MV-4-11 (cell line): ENCODE results near the gene MYO7A.

Source experiments
- DNase-seq: peaks from one replicate; lab custom pipeline; 2025; lab: John Stamatoyannopoulos, UW

The MYO7A gene

DNA sequence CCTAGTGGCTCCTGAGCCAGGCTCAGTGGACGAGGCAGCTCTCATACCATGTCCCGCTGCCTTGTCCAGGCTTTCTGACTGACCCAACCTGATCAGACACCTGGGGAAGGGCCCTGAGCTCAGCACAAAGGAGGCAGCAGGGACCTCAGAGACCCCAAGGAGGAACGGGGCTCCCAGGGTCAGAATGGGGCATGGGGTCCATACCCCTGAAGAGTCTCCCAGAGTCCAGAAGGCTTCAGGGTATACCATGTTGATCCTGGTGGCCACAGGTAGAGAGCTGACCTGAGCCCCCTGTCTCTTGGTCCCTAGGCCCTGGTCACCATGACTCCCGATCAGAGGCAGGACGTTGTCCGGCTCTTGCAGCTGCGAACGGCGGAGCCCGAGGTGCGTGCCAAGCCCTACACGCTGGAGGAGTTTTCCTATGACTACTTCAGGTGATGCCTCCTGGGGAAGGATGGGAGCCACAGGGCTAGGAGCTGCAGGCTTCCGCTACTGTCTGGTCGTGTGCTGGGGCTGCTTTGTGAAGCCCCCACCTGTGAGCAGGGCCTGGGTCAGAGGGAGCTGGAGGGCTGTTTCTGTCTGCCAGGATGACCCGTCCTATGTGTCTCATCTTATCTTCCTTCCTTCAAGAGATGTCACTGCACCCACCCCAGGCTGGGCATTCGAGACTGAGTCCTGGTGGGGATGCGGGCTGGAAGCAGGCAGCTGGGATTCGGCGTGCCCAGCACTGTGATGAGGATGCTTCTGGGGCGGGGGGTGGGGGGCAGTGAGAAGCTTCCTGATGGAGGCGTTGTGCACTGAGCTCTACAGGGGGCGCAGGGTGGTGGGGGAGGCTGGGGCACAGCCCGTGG is 74.2 kb downstream of the MYO7A start:
- DNase-seq = no peak

- peak; percentile 66 for DNase-seq
Measured at GRCh38 chr11:77202941-77203900, 75.2 kb downstream of the MYO7A start.

DNA sequence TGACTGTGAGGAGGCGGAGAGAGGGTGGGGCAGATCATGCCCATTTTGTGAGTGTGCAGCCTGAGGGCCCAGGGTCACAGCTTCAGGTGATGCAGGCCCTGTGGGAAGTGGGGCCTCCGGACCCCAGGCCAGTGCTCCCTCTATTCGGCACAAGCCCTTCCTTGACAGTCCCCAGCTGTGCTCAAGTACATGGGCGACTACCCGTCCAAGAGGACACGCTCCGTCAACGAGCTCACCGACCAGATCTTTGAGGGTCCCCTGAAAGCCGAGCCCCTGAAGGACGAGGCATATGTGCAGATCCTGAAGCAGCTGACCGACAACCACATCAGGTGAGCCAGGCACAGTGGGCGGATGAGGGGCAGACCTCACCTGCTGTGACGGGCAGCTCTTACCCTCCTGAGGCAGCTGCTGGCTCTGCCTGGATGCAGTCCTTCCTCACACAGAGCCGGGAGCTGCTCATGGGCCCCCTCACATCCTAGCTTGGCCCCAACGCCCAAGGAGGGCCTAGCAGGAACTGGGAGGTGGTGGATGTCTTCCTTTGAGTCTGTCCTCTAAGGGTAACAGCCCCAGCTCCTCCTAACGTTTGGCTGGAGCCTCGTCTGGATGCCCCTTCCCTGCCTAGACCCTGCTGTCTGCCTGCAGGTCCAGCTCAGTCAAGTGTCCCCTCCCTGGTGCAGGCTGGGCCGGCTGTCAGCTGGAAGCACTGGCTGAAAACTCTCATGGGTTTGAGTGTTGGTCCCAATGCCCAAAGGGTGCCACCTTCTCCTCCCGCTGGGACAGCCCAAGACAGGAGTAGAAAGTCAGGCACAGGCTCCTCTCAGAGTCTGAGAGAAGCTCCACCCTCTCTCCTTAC is 76.1 kb downstream of the MYO7A start:
- DNase-seq = no peak

- no peak for DNase-seq
Measured at GRCh38 chr11:77204754-77205466, 76.9 kb downstream of the MYO7A start.

- no peak for DNase-seq
Measured at GRCh38 chr11:77205467-77206263, 77.6 kb downstream of the MYO7A start.

DNA sequence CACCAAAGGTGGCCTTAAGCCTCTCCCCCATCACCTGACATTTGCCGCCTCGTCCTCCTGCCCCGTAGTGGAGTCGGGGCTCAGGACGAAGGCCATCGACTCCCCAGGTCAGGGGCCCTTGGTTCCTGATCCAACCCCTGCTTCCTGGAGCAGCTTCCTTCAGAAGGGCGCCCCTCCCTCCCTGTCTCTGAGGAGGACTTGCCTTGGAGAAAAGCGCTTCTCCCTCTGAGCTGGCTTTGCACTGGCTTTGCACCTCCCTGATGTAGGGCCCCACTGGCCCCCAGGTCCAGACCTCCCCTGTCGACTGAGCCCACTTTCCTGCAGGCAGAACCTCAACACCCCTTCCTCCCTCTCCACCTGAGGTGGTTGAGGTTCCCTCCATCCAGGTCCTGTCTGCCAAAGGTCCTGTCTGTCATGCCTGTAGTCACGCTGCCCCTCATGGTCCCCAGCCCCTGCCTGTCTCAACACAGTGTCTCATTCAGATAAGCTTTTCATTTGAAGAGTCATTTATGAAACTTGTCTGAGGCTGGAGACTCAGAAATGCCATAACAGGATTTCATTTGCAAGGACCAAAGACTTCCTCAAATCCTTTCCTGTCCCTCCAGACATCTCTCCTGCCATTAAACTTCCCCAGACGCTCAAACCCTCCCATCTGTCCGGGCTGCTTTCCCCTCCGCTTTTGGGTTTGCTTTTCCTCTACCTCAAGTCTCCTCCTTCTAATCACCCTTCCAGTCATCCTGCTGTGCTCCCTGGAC is 78.4 kb downstream of the MYO7A start:
- DNase-seq = no peak

DNA sequence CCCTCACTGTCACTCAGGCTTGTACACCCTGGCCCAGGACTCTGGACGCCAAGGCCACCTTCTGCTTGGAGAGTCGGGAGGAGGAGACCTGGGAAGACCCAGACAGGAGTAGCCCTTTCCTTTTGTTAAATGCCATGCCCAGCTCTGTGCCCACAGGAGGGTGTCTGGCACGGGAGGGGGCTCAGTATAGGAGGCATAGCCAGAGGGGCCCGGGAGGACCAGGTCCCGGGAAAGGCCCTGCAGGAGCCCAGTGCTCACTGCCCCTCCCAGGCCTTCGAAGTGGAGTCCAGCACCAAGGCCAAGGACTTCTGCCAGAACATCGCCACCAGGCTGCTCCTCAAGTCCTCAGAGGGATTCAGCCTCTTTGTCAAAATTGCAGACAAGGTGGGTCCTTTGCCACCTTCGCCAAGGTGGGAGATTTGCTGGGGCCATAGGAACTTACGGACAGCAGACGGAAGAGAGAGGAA is 79.0 kb downstream of the MYO7A start:
- no peak for DNase-seq

DNA sequence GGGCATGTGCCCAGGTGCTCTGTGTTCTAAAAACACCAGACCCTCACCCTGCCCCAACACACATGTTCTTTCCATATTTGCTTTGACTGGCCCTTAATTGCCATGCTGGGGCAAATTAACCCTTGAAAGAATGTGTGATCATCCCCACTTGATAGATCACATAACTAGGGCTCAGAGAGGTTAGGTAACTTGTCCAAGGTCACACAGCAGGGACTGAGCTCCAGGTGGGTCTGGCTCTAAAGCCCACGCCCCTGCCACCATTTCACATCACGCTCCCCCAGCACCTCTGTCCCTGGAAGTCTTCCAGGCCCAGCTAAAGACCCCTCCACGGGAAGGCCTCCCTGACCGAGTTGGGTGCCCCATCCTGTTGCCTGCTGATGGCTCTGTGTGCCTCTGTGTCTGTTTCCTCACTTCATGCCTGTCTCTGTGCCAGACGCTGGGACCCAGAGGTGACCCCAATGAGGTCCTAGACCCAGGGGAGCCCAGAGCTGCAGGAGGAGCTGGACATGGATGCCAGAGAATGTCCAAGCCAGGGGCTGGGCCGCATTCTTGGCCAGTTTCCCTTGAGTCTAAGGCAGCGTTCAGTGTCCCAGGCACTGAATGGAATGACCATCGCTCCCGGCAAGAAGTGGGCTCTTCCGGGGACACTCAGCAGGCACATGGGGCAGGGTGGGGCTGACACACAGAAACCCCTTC is 79.7 kb downstream of the MYO7A start:
- DNase-seq = no peak

DNA sequence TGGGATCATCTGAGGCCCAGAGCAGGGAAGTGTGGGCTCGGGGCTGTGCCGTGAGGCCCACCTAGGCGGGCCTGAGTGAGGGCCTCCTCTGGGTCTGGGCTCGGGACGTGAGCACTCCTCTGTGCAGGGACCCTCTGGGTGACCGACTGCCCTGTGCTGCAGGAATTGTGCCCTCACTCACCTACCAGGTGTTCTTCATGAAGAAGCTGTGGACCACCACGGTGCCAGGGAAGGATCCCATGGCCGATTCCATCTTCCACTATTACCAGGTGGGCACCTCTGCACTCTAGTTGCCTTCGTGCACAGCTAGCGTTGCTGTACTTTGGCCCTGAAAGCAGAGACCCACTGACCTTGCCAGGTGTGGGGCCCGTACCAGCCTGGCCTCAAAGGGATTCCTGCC is 80.5 kb downstream of the MYO7A start:
- DNase-seq = no peak

GRCh38 chr11:77209663-77210062 is 81.6 kb downstream of the MYO7A start:
- DNase-seq = no peak

- no peak for DNase-seq
Measured at GRCh38 chr11:77211040-77211451, 83.0 kb downstream of the MYO7A start.

DNA sequence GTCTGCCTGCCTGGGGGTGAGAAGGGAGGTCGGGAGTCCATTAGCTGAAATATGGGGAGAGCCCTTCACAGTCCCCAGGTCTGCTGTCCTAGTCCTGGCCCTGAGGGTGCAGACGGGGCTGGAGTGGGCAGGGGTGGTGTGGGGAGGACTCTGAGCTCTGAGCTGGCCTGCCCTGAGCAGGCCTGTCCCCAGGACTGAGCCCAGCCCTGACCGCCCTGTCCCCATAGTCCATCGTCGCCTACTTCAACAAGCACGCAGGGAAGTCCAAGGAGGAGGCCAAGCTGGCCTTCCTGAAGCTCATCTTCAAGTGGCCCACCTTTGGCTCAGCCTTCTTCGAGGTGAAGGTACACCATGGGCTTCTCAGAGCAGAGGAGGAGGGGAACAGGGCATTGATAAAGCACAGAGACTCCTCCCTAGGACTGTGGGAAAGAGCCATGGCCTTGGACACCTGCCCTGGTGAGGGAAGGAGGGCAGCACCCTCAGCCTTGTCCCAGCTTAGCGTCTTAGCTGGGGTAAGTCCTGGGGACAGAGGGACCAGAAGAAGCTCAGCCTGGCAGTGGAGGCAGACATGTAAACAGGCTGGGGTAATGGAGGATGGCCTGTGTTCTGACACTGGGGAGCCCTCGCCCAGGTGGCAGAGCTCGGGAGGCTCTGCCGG is 83.7 kb downstream of the MYO7A start:
- DNase-seq = no peak

- no peak for DNase-seq
Measured at GRCh38 chr11:77212314-77213007, 84.4 kb downstream of the MYO7A start.

DNA sequence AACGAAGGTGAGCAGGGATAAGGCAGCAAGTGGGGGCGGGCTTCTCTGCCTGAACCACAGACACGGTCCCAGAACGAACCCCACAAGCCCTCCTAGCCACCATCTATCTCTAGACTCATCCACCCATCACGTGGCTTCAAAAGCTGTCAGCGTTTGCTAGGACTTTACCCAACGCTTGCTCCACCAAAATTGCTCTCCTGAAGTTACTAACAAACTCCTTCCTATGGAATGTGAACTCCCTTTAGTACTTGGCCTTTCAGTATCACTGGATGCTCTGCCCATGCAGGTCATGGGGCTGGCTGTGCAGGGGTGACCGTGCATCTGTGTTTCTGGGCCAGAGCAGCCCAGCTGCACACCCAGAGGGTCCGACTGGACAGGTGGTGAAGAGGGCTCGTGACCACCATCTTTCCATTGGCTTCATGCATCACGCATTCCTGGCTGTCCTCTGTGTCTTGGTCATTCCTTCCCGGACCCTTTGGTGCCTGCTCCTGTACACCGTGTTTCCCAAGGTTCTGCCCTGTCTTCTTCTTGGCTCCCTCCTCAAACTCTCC is 85.1 kb downstream of the MYO7A start:
- DNase-seq = no peak

GRCh38 chr11:77213589-77214428 is 85.8 kb downstream of the MYO7A start:
- no peak for DNase-seq

GRCh38 chr11:77214557-77214956 is 86.5 kb downstream of the MYO7A start:
- no peak for DNase-seq

- DNase-seq = no peak
Measured at GRCh38 chr11:77215106-77215505, 87.1 kb downstream of the MYO7A start.
